GM18873 (cell line): ENCODE results near the gene SLAIN1.

ENCODE experiments used
- ATAC-seq: cut with Tn5 transposase; IDR thresholded peaks from one replicate; pipeline ENCODE4 v1.9.1; 2021; ENCODE audit warnings: mild to moderate bottlenecking, moderate library complexity, moderate number of reproducible peaks; ENCODE audit not compliant: unreplicated experiment, low FRiP score

Gene SLAIN1

DNA sequence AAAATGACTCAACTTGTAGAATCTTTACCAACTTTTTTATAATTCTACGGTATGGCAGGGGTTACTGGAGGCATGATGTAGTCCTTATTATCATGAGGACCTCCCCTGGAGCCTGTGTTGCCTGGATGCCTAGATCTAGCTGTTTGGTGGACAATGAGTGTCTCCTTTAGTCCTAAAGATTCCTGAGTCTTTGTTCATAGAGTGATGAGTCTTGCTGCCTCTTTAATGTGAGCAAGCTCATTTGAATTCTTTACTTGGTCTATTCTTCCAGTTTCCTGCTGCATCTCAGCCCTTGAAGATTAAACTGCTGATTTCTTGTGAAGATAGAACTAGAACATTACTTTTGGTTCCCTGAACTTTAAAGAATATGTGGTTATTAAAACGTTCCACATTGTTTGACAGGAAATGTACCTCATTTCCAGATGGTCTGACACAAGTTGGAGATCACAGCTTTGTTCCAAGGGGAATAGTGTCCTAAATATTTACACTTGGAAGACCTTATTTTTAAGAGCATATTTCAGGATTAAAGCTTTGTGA is 51.9 kb downstream of the SLAIN1 start:
- ATAC-seq, result no peak

DNA sequence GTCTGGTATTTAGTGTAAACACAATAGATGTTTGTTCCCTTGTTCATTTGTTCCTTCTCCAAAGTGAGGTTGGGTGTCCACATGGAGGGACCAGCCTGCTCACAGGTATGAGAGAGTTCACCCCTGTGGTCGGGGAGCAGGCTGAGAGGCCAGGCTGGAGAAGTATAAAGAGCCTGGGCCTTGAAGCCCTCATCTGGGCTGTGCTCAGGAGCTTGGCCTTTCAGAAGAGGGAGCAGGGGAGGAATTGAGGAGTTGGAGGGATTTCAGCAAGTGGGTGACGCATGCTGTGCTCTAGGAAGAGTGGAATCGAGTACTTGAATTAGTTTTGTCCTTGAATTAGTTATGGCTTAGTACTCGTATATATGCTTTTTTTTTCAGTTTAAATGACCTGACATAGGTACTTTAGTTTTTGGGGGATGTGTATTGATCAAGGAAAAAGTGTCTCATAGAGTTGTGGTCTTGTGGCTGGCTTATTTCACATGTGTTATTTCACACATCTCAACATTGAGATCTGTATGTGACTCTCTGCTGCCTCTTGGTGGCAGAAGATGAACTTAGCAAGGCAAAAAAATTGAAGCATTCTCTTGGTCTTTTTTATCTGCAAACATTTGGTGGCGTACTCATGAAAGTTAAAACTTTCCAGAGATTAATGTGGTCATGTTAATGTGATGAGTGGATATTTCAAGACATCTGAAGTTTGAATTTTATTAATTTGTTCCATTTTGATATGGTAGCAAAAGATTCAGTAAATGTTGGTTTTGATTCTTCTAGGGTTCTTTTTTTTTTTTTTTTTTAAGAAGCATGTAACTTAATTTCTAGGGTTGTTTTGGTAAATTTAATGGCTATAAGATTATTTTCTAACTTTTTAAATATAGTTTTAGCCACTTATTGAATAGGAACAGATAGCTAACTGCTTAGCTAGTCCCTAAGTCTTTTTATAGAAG is 54.3 kb downstream of the SLAIN1 start:
- peak; percentile 68 for ATAC-seq

DNA sequence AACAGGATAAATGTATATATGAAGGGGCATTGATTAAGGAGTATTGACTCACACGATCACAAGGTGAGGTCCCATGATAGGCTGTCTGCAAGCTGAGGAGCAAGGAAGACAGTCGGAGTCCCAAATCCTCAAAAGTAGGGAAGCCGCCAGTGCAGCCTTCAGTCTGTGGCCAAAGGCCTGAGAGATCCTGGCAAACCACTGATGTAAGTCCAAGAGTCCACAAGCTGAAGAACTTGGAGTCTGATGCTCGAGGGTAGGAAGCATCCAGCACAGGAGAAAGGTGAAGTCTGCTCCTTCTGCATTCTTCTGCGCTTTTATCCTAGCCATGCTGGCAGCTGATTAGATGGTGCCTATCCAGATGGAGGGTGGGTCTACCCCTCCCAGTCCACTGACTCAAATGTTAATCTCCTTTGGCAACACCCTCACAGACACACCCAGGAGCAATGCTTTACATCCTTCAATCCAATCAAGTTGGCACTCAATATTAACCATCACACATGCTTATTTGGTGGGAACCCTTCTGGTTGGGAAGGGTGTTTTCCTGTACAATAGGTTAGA is 55.1 kb downstream of the SLAIN1 start:
- ATAC-seq, result no peak

DNA sequence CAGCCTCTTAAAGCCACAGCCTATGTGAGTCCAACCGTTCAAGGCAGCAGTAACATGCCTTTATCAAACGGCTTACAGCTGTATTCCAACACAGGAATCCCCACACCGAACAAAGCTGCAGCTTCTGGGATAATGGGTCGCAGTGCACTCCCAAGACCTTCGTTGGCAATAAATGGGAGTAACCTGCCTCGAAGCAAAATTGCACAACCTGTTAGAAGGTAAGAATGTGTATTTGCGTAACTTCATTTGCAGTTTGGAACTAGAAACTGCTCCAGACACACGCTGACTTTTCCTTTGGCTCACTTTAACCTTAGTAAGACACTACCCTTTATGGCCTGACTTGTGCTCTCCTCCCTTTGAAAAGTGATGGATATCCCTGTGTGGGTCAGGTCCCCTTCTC is 63.4 kb downstream of the SLAIN1 start:
- no peak for ATAC-seq

DNA sequence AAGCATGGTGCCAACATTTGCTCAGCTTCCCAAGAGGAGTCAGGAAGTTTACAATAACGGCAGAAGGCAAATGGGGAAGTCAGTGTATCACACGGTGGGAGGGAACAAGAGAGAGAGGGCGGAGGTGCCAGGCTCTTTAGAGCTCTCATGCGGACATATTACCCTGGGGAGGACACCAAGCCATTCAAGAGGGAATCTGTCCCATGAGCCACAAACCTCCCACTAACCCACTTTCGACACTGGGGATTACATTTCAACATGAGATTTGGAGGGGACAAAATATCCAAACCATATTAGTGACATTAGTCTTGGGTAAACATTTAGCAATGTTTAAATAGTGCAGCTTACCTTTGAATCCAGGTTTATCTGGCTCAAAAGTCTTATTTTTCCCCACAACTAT is 69.9 kb downstream of the SLAIN1 start:
- no peak for ATAC-seq

DNA sequence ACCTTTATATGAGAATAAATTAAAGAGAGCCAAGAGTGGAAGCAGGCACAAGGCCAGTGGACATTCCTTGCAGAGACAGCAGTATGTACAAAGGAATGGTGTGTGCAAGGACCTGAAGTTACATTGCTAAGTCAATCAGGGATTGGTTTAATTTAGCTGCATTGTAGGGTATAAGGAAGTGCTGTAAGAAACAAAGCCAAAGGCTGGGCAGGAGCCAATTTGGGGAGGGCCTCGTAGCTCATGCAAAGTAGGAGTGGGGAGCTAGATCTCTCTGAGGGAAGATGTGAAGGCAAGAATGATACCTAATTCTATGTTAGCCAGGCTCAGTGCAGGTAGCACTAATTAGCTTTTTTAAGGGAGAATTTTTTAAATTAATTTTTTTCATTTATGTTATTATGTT is 76.7 kb downstream of the SLAIN1 start:
- no peak for ATAC-seq

DNA sequence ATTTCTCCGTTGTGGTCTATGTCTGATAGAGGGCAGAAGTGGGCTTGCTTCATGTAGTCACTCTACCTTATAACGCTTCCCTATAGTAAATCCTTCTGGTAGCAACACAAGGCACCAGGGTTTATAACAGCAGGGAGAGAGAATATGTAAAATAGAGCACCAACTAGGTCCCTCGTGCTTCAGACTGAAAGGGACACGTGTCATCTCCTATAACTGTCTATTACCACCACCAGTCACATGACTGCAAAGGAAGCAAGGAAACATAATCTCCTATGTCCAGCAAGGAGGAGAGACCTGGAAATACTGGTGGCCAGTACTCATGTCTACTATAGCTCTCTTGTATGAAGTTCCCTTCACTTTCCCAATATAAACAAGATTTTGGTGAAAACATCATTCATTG is 79.2 kb downstream of the SLAIN1 start:
- no peak for ATAC-seq

DNA sequence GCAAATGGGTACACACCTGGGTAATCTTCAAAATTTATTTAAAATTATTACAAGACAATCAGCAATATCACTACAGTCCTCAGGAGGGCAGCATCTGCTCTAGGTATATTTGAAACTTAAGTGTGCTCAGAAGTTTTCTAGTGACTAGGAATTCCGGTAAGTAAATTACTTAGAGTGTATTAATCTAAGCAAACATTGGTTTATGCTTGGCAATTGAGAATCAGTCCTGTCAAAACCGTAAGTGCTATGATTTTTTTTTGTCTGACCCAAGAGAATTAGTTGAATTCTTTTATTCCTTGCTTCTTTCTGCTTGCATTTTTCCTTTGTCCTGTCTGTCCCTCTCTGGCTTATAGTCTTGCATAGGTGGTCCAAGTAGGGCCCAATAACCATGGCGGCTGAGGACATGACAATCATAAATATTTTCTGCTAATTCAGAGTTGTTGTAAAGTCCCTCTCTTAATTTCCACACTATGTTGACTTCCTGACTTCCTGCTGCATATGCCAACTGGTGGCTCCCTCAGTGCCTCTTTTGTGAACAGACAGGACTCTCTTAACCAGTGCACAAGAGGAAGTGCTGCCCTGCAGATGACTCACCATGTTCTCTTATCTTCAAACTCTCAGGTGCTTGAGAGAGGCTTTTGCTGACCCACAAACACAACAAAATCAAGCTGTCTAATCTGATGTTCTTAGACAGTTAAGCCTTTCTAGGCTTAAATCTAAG is 82.2 kb downstream of the SLAIN1 start:
- ATAC-seq, result peak; percentile 82

DNA sequence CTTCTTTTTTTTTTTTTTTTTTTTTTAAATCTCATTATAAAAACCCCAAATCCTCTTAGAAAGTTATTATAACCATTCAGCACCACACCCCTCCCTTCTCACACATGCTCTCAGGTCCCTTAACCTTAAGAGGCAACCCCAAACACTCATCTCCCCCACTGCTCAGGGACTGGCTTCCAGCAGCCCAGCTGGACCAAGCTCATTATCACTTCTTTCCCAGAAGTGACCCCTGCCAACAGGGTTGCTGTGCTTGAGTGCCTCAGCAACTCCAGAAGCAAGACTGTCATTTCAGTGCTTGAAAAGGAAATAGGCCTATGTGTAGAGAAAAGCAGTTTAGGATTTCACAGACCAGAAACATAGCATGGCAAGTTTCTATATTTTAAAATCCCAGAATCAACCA is 84.3 kb downstream of the SLAIN1 start:
- no peak for ATAC-seq

DNA sequence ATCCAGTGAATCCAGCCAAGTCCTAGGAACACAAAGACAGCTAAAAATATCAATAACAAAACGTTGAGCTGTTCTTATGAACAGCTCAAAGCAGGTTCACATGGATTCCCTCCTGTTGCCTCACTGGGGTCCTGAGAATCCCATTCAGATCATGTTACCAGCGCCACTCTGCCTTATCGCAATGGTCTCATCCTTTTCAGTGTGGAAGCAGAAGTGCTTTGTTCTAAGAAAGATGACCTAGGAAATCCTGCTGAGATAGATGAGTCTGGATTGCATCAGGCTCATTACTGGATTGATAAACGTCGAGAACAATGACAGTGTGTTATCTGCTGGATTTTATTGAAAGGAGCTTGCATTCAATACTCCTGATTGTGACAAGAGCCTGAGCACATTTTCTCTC is 87.0 kb downstream of the SLAIN1 start:
- ATAC-seq, result no peak

DNA sequence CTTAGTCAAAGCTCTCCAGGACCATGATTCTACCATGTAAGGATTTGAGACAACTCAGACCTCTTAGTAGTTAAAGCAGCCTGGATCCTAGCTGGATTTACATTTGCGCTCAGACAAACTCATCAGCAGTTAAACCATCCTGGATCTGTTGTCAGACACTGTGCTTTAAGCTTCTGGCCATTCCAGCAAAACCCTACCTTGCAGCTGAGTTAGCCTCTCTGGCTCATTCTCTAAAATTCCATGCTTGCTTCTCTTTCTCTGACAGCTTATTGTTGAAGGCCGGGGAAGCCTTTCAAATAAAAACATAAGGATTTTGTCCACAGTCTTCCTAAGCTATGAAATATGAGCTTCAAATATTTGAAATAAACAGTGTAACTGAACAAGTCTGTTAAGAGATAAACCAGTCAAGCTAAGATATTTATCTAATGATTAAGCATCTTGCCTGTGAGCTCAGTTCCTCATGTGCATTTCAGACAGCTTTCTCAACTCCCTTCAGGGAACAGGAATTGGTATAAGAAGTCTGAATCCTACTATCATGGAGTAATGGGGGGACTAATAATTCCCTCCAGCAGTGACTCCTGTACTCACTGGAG is 89.3 kb downstream of the SLAIN1 start:
- no peak for ATAC-seq

DNA sequence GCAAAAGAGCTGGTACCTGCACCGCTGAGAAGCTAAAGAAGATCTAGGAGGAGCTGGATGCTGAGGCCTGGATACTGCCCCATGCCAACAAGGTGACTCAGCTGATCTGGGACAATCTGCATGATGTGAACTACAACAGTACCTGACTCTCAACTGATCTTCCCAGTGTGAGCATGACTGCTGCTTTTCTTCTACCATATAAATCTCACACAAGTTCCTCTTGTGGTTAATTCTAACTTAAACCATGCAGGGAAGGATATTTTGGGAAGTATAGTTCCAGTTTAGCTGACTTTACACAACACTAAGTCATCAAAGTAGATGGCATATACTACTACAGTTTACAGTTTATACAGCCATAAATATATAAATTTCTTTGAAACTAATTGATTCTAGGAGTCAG is 91.9 kb downstream of the SLAIN1 start:
- ATAC-seq, result no peak

DNA sequence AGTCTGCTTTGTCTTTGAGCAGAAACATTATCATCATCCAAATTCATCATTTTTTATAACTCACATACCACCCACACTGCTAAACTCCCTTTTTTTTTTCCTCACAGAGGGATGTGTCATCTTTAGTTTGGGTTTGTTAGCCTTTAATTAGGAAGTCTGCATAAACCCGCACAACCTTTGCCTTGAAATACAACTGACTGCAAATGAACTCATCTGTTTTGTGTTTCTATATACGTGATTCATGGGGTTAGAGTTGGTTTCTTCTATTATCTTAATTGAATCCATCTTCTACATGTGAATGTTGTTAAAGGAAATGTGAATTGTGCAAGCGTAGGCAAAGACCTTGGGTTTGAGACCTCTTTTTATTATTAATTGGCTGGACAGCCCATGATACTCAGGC is 102.7 kb downstream of the SLAIN1 start:
- ATAC-seq, result no peak

DNA sequence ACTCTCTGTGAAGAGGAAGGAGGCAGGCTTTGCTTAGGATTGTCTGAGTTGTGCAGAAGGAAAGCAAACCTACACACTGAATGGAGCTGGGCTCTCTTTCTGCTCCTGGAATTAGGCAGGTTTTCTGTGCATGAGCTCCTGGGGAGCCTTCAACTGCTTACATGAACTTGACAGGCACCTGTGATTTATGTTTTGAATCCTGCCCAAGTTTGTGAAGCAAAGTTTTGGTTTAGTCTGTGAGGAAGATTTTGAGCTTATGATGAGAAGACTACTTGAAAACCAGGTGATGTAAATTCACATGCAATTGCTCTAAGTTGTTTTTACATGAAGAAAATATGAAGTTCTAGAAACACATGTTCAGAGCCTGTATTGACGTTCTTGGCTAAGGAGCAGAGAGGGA is 109.0 kb downstream of the SLAIN1 start:
- ATAC-seq, result no peak

DNA sequence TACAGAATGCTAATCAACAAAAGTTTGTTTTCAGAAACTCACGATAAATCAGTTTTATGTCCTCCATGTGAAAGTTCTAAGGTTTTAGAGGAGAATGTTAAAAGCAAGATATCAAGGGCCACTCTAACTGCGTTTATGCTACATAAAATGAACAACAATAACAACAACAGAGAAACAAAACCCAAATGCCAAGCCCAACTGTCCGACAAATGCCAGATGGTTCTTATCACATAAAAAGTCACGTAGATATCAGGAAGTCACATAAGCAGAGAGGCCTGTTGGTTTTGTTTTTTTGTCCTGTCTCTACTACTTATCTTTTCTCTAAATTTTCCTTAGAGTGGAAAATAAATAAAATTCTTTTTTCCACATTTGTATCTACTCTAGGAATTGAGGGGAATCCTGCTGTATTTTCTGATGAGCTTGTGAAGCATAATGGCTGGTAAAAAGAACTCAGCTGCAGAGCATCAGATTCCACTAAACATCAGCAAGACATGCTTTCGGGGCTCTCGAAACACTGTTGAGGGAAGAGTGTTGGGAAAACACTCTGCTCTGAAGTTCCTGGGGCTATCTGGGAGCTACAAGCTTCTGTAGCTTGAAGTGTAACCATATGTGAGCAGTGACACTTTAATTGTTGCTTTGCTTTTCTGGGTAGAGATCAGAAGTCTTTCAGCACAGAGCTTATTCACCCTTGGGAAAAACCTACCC is 110.1 kb downstream of the SLAIN1 start:
- no peak for ATAC-seq

DNA sequence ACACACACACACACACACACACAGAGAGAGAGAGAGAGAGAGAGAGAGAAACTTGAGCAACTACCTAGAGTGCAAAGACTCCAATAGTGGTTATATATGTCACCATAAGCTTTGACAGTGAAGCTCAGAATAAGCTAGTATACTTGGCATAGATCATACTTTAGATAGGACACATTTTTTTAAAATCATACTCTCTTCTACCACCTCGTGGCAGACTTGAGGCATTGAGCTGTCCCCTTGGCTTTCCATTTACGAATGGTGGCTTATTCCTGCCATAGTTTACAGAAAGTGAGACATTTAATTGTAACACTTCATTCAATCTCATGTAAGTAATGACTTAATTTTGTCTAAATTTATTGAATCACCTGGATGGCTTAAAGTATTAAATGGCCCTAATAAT is 112.9 kb downstream of the SLAIN1 start:
- ATAC-seq, result no peak

DNA sequence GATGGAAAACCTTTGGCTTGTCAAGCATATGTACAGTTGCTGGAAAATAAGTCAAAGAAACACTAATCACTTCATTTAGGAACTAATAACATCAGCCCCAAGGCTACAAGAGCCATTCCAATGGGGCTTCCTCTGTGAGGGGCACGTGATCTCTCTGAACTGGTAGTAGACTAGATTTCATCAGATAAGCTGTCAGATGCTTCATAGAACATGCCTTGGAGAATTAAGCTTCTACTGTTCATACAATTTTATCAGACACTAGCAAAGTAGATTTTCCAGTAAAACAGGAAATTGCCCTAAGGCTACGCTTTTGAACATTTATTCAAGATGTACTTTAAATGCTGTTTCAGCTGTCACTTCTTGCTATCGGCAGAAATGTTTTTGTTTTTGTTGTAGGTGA is 113.4 kb downstream of the SLAIN1 start:
- ATAC-seq, result no peak

DNA sequence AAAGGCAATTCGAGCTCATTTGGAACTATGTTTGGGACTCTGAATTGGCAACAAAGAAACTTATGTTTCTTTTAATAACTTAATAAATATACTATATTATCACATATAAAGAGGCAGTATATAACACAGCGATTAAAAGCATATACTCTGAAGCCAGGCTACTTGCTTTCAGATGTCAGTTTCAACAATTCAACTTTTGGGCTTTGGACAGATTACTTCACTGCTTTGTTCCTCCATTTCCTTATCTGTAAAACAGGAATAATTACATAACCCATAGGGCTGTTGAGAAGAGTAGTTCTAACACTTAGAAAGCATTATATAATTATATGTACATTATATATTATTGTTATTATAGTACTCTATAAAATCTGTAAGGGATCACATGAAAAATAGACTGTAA is 113.9 kb downstream of the SLAIN1 start:
- no peak for ATAC-seq

DNA sequence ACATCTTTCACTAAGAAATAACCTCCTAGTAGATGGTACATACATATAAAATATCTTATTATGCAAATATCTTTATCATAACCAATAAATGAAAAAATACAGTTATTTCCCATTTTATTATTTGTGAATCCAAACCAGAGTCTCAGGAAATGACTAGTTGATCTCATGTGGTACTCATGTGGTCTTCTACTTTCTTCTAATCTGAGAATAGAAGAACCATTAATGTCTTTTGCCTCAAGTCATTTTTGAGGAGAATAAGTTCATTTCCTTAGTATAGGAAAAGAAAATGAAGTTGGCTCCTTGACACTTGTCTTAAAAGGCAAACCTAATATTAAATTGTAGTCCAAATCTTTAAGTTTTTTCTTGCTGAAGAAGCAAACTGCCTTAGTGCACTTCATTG is 114.5 kb downstream of the SLAIN1 start:
- no peak for ATAC-seq
